ENCODE data around the gene RNASEH2C.

The RNASEH2C gene

DNA sequence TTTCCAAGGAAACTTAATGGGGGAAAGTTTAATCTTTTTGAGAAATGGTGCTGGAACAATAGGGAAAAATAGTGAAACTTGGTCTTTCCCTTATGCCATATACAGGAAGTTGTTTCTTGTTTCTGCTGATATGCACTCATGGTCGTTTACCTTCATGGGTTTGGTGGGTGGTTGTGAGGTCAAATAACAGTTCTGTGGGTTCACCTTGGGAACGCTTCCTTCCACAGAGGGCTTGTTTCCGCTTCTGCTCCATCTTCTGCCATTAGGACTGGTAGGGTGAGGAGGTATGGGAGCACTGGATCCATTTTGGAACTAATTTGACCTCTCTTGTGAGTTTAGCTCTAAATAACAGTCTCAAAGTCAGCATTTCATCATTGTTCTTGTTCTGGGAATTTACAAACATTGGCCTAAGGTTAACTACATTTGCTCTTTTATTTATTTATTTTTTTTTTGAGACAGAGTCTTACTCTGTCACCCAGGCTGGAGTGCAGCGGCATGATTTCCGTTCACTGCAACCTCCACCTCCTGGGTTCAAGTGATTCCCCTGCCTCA lies 40.3 kb downstream of the RNASEH2C start:
- DNase-seq: no peak

GRCh38 chr11:65672982-65673381 lies 47.6 kb downstream of the RNASEH2C start:
- no peak for DNase-seq

- DNase-seq: no peak
Observed at GRCh38 chr11:65672180-65672860, 48.3 kb downstream of the RNASEH2C start.

Measured in cortex of kidney (tissue), 1 donor.